ENCODE results near the gene MYOF.

DNA sequence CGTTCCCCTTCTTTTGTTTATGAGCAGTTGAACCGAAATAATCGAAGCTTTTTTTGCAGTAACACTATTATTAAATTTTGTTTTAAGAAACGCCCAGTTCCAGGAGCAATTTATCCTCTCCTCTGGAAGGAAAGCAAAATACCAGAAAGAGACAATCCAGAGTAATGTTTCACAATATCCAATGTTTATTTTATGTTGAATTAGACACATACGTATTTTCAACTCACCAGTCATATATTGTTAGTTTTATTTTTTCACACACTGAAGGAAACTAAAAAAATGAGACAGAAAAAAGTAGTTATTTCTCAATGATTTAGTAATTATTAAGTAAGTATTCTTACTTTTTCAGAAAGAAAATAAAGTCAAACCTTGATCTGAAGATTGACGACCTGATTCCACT is 85.1 kb downstream of the MYOF start:
- TF ChIP-seq CTBP1 (IDR thresholded peaks at IDR 0.05; ENCODE audit: borderline replicate concordance), result no peak
- TF ChIP-seq CTCF (IDR thresholded peaks at IDR 0.05 in 2 of 3, conservative IDR thresholded peaks at IDR 0.05 in 1 of 3; ENCODE audit: insufficient read depth in 2 of 3, low read depth in 1 of 3, low read length in 3 of 3), result no peak
- TF ChIP-seq SRSF7 (optimal IDR thresholded peaks at IDR 0.05; ENCODE audit: low read depth, low read length), result no peak

Measured in K562 (cell line).